H9 (cell line): Measurements from ENCODE around the gene COL19A1. TPM values are rescaled to one million over a fixed set of nuclear protein-coding genes. Genes with fewer than 3 reads are reported as not detected.

ENCODE experiments used
- DNase-seq: peaks from one replicate; pipeline ENCODE4 v3.0.0-alpha.2; 2017
- H2AFZ ChIP-seq: one replicate; pipeline ENCODE4 v1.6.1; 2013; ENCODE audit warnings: mild to moderate bottlenecking, low read length, control low read depth, moderate library complexity
- H2AK5ac ChIP-seq: 2 replicates; pipeline ENCODE4 v1.6.1; 2013; ENCODE audit warnings: low read length, control low read depth, mixed read lengths; ENCODE audit not compliant: insufficient read length
- H2BK120ac ChIP-seq: one replicate; pipeline ENCODE4 v1.6.1; 2013; ENCODE audit warnings: low read depth, mild to moderate bottlenecking, low read length, control low read depth, inconsistent platforms; ENCODE audit not compliant: poor library complexity, severe bottlenecking
- H2BK12ac ChIP-seq: 2 replicates; pipeline ENCODE4 v1.6.1; 2013; ENCODE audit warnings: low read length, control low read depth, mixed read lengths, low read depth; ENCODE audit not compliant: insufficient read length
- H2BK15ac ChIP-seq: 2 replicates; pipeline ENCODE4 v1.6.1; 2013; ENCODE audit warnings: low read depth, low read length, control low read depth
- H2BK20ac ChIP-seq: one replicate; pipeline ENCODE4 v1.6.1; 2013; ENCODE audit warnings: low read depth, mild to moderate bottlenecking, low read length, control low read depth, inconsistent platforms; ENCODE audit not compliant: poor library complexity, severe bottlenecking
- H2BK5ac ChIP-seq: 2 replicates; pipeline ENCODE4 v1.6.1; 2013; ENCODE audit warnings: low read length, control low read depth, mixed read lengths; ENCODE audit not compliant: insufficient read length
- H3K14ac ChIP-seq: 2 replicates; pipeline ENCODE4 v1.6.1; 2013; ENCODE audit warnings: low read length, control low read depth; ENCODE audit not compliant: insufficient read depth
- H3K18ac ChIP-seq: 2 replicates; pipeline ENCODE4 v1.6.1; 2013; ENCODE audit warnings: low read depth, mild to moderate bottlenecking, mixed read lengths, low read length, control low read depth; ENCODE audit not compliant: insufficient read length
- H3K23ac ChIP-seq: 2 replicates; pipeline ENCODE4 v1.6.1; 2013; ENCODE audit warnings: low read length, control low read depth, mixed read lengths, low read depth; ENCODE audit not compliant: insufficient read length
- H3K23me2 ChIP-seq: 2 replicates; pipeline ENCODE4 v1.6.1; 2013; ENCODE audit warnings: low read depth, mild to moderate bottlenecking, mixed read lengths, low read length, control low read depth; ENCODE audit not compliant: insufficient read length, poor library complexity, severe bottlenecking
- H3K27ac ChIP-seq: 2 replicates; pipeline ENCODE4 v1.5.1; 2013; ENCODE audit warnings: low read length, control low read depth, mixed read lengths, low read depth; ENCODE audit not compliant: insufficient read length
- H3K27me3 ChIP-seq: 2 replicates; pipeline ENCODE4 v1.6.1; 2013; ENCODE audit warnings: low read length, control low read depth, inconsistent platforms; ENCODE audit not compliant: insufficient read depth
- H3K4ac ChIP-seq: 2 replicates; pipeline ENCODE4 v1.6.1; 2013; ENCODE audit warnings: low read depth, mild to moderate bottlenecking, control low read depth, inconsistent platforms, low read length, moderate library complexity
- H3K4me1 ChIP-seq: 2 replicates; pipeline ENCODE4 v1.6.1; 2013; ENCODE audit warnings: low read length, control low read depth, inconsistent platforms; ENCODE audit not compliant: insufficient read depth
- H3K4me2 ChIP-seq: 2 replicates; pipeline ENCODE4 v1.6.1; 2013; ENCODE audit warnings: low read length, control low read depth, mixed read lengths; ENCODE audit not compliant: insufficient read length, insufficient read depth
- H3K56ac ChIP-seq: 2 replicates; pipeline ENCODE4 v1.6.1; 2013; ENCODE audit warnings: low read depth, mild to moderate bottlenecking, mixed read lengths, low read length, control low read depth; ENCODE audit not compliant: insufficient read length
- H3K79me1 ChIP-seq: 2 replicates; pipeline ENCODE4 v1.6.1; 2013; ENCODE audit warnings: low read depth, mild to moderate bottlenecking, moderate library complexity, low read length, control low read depth, inconsistent platforms; ENCODE audit not compliant: insufficient read depth, poor library complexity, severe bottlenecking
- H3K79me2 ChIP-seq: 2 replicates; pipeline ENCODE4 v1.6.1; 2013; ENCODE audit warnings: low read length, control low read depth, inconsistent platforms; ENCODE audit not compliant: insufficient read depth
- H3K9ac ChIP-seq: 2 replicates; pipeline ENCODE4 v1.6.1; 2013; ENCODE audit warnings: low read length, control low read depth, mixed read lengths; ENCODE audit not compliant: insufficient read length; ENCODE audit errors: extremely low read depth
- H3K9me3 ChIP-seq: one replicate; pipeline ENCODE4 v1.6.1; 2013; ENCODE audit warnings: low read depth, low read length, inconsistent platforms; ENCODE audit not compliant: control insufficient read depth
- H3T11ph ChIP-seq: one replicate; pipeline ENCODE4 v1.6.1; 2013; ENCODE audit warnings: mild to moderate bottlenecking, low read length, control low read depth, inconsistent platforms
- H4K20me1 ChIP-seq: one replicate; pipeline ENCODE4 v1.6.1; 2013; ENCODE audit not compliant: control insufficient read depth, insufficient read length, insufficient read depth
- H4K5ac ChIP-seq: 2 replicates; pipeline ENCODE4 v1.6.1; 2013; ENCODE audit warnings: low read depth, mild to moderate bottlenecking, mixed read lengths, low read length, control low read depth; ENCODE audit not compliant: insufficient read length
- H4K8ac ChIP-seq: replicated peaks from 2 replicates; pipeline ENCODE4 v1.6.1; 2013; ENCODE audit warnings: low read length, control low read depth, mixed read lengths, low read depth; ENCODE audit not compliant: insufficient read length
- H4K91ac ChIP-seq: 2 replicates; pipeline ENCODE4 v1.6.1; 2013; ENCODE audit warnings: low read depth, mild to moderate bottlenecking, moderate library complexity, mixed read lengths, low read length, control low read depth; ENCODE audit not compliant: insufficient read length
- H3K27ac Mint-ChIP-seq, 3 experiments: 2 replicates in 2 of 3; 3 replicates in 1 of 3; pipeline ENCODE4 v1.8.0; 2020 to 2021; ENCODE audit warnings: mixed read lengths in 3 of 3, mild to moderate bottlenecking in 1 of 3, moderate library complexity in 1 of 3
- H3K27me3 Mint-ChIP-seq: 2 replicates; pipeline ENCODE4 v1.8.0; 2021; ENCODE audit warnings: low read depth, mild to moderate bottlenecking, moderate library complexity, mixed read lengths
- H3K36me3 Mint-ChIP-seq, 3 experiments: 2 replicates in 2 of 3; 3 replicates in 1 of 3; pipeline ENCODE4 v1.8.0; 2020 to 2021; ENCODE audit warnings: low read depth in 3 of 3, mixed read lengths in 3 of 3; ENCODE audit not compliant: insufficient read depth in 1 of 3
- H3K4me1 Mint-ChIP-seq, 2 experiments: 2 replicates each; pipeline ENCODE4 v1.8.0; 2020; ENCODE audit warnings: mixed read lengths in 2 of 2
- H3K4me3 Mint-ChIP-seq, 2 experiments: 2 replicates in 1 of 2; 3 replicates in 1 of 2; pipeline ENCODE4 v1.8.0; 2020 to 2021; ENCODE audit warnings: mild to moderate bottlenecking in 2 of 2, mixed read lengths in 2 of 2, moderate library complexity in 1 of 2
- H3K9me3 Mint-ChIP-seq, 2 experiments: 2 replicates in 1 of 2; 3 replicates in 1 of 2; pipeline ENCODE4 v1.8.0; 2020; ENCODE audit warnings: mild to moderate bottlenecking in 2 of 2, mixed read lengths in 2 of 2, moderate library complexity in 1 of 2
- CTCF ChIP-seq: fragments of 200-600 bp; sonication (generic); conservative IDR thresholded peaks from 3 replicates; pipeline ENCODE4 v1.8.0; 2021; ENCODE audit warnings: antibody characterized with exemption, mild to moderate bottlenecking
- WGBS: extraction: QIAGEN DNeasy Blood & Tissue Kit; methylation state at CpG from one replicate; pipeline ENCODE4 v1.1.7; 2013; ENCODE audit warnings: missing lambda C conversion rate, low lambda C conversion rate, mixed read lengths; ENCODE audit not compliant: insufficient read length; ENCODE audit errors: extremely low coverage; 5-methylcytosine and 5-hydroxymethylcytosine counted together
- total RNA-seq: library from RNA; stranded (reverse); gene quantifications from 2 replicates; pipeline ENCODE4 v1.2.1, GENCODE V29; 2021

Gene COL19A1
- total RNA-seq, 1 experiment from 2014 or later = not detected

GRCh38 chr6:70061546-70061945, 195.2 kb downstream of the COL19A1 start:
- no peaks in the 10 kb centered on the region for H4K20me1 ChIP-seq
- no peak overlapping the region for H3K18ac ChIP-seq
- H3K27me3 Mint-ChIP-seq = no peaks in the 10 kb centered on the region; the same call in 1 of the 2 replicates
- H3K9me3 Mint-ChIP-seq = no peaks in the 10 kb centered on the region; a peak in 1 of 5 replicates
- no peaks in the 10 kb centered on the region for H3K23me2 ChIP-seq
- H3K79me2 ChIP-seq = no peaks in the 10 kb centered on the region
- H3K14ac ChIP-seq = no peak overlapping the region
- H2BK5ac ChIP-seq = no peak overlapping the region
- H2BK15ac ChIP-seq = no peak overlapping the region
- no peak overlapping the region for H3K27ac ChIP-seq
- H2AK5ac ChIP-seq = no peak overlapping the region
- no peaks in the 10 kb centered on the region for H3K27me3 ChIP-seq
- H4K91ac ChIP-seq = no peak overlapping the region
- no peak for TF ChIP-seq CTCF
- no peak overlapping the region for H3K4me2 ChIP-seq
- H4K5ac ChIP-seq = no peak overlapping the region
- H2BK20ac ChIP-seq = no peak overlapping the region
- no peak overlapping the region for H3K4ac ChIP-seq
- H4K8ac ChIP-seq = no peak overlapping the region
- no peak overlapping the region for H3K56ac ChIP-seq
- no peaks in the 10 kb centered on the region for H3K4me1 ChIP-seq
- H3K27ac Mint-ChIP-seq = no peak overlapping the region
- no CpG with 5 or more reads among the region's 2 CpGs for WGBS
- H3K79me1 ChIP-seq = no peaks in the 10 kb centered on the region
- H3K23ac ChIP-seq = no peak overlapping the region
- DNase-seq = no peak
- H2BK120ac ChIP-seq = no peak overlapping the region
- H3T11ph ChIP-seq = no peak overlapping the region
- no peaks in the 10 kb centered on the region for H3K9me3 ChIP-seq
- no peak overlapping the region for H3K4me3 Mint-ChIP-seq
- no peak overlapping the region for H2BK12ac ChIP-seq
- no peaks in the 10 kb centered on the region for H3K4me1 Mint-ChIP-seq
- H2AFZ ChIP-seq = no peak overlapping the region
- H3K36me3 Mint-ChIP-seq = no peaks in the 10 kb centered on the region
- H3K9ac ChIP-seq = no peak overlapping the region
